HG02759 (cell line): ENCODE data around the gene RAP1GDS1.
A peak's percentile ranks its signal among the peaks of the same experiment; 100 is the strongest.

Experiments
- ATAC-seq: cut with Tn5 transposase; IDR thresholded peaks from one replicate; pipeline ENCODE4 v1.9.1; 2021; ENCODE audit warnings: mild to moderate bottlenecking, moderate library complexity; ENCODE audit not compliant: unreplicated experiment

RAP1GDS1 gene

GRCh38 chr4:98260579-98261404 lies at the start of gene RAP1GDS1:
TSS of gene RAP1GDS1 (plus strand) at chr4:98261384. CDS start at chr4:98261566, 182 bp downstream.
- ATAC-seq, result peak; percentile 92

- ATAC-seq, result no peak
Observed at GRCh38 chr4:98222306-98222705, 38.9 kb upstream of the RAP1GDS1 start.

- ATAC-seq, result no peak
Observed at GRCh38 chr4:98226396-98226795, 34.8 kb upstream of the RAP1GDS1 start.

GRCh38 chr4:98230961-98231360 lies 30.2 kb upstream of the RAP1GDS1 start:
- ATAC-seq, result no peak

- ATAC-seq, result no peak
Observed at GRCh38 chr4:98232202-98232601, 29.0 kb upstream of the RAP1GDS1 start.

- no peak for ATAC-seq
Observed at GRCh38 chr4:98237204-98237603, 24.0 kb upstream of the RAP1GDS1 start.

- ATAC-seq, result no peak
Observed at GRCh38 chr4:98242063-98242462, 19.1 kb upstream of the RAP1GDS1 start.

- ATAC-seq, result no peak
Observed at GRCh38 chr4:98242538-98242937, 18.6 kb upstream of the RAP1GDS1 start.

GRCh38 chr4:98245226-98245625 lies 16.0 kb upstream of the RAP1GDS1 start:
- no peak for ATAC-seq

GRCh38 chr4:98248934-98249333 lies 12.2 kb upstream of the RAP1GDS1 start:
- ATAC-seq, result no peak

- no peak for ATAC-seq
Observed at GRCh38 chr4:98249831-98250230, 11.4 kb upstream of the RAP1GDS1 start.

GRCh38 chr4:98253499-98253898 lies 7.7 kb upstream of the RAP1GDS1 start:
- no peak for ATAC-seq

GRCh38 chr4:98260047-98260578 lies 1.1 kb upstream of the RAP1GDS1 start:
- peak; percentile 12 for ATAC-seq

GRCh38 chr4:98261405-98262291 lies 464 bp downstream of the RAP1GDS1 start:
- ATAC-seq, result peak; percentile 20

GRCh38 chr4:98262431-98262830 lies 1.2 kb downstream of the RAP1GDS1 start:
- ATAC-seq, result no peak

- ATAC-seq, result no peak
Observed at GRCh38 chr4:98267498-98267897, 6.3 kb downstream of the RAP1GDS1 start.

GRCh38 chr4:98275145-98275544 lies 14.0 kb downstream of the RAP1GDS1 start:
- no peak for ATAC-seq

- no peak for ATAC-seq
Observed at GRCh38 chr4:98283219-98284189, 22.3 kb downstream of the RAP1GDS1 start.

- no peak for ATAC-seq
Observed at GRCh38 chr4:98284640-98285046, 23.5 kb downstream of the RAP1GDS1 start.

- no peak for ATAC-seq
Observed at GRCh38 chr4:98285676-98286075, 24.5 kb downstream of the RAP1GDS1 start.
